ENCODE data around the gene LRRC37A3. TPM values are rescaled to one million over a fixed set of nuclear protein-coding genes. Genes with fewer than 3 reads are reported as not detected.
"Not testable (repeated sequence)": the region's sequence is repeated elsewhere in the genome, so short reads cannot be mapped to it uniquely, and the experiment has no call there.

LRRC37A3 gene
- total and polyA plus RNA-seq, 12 donors: 1.4 to 19.1 (median 5.9) TPM

DNA sequence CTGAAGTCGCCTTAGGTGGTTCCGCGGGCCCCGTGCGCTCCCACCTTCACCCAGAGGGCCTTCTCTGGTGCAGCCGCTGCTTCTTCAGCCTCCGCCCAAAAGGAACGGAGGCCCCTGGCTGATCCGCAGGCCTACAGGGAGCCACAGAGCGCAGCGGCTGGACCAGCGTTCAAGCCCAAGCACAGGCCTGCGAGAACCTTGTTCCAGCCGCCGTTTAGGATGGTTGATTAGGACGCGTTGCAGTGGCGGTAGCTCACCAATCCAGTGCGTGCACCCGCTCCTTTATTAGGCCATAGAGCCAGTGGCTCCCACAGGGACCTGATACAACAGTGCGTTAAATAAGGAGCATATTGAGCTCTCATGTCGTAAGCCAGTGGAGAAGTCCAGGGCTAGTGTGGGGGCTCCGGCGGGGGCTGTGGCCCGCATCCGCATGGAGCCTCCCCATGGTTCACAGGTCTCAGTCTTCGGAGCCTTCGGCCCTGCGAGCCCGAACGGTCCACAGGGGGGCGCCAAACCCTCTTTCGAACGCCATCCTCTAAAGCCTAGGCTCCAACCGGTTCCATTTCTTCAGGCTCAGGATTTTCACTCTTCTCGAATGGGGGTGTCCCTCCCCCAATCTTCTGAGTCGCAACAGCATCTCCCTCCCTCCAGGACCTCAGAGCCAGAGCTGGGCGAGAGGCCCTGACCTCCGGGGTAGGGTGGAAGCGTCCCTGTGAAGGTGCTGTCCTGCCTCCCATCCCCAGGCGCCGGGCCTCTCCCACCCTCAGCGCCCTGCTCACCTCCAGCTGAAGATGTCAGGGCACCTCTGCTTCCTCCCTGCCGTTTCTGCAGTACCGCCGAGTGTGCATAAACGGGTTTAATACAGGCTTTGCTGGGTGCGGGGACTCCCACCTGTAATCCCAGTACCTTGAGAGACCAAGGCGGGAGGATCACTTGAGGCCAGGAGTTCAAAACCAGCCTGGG is 71.5 kb downstream of the LRRC37A3 start:
- H3K27me3 ChIP-seq; H3K36me3 ChIP-seq (replicated peaks in 1 of 2); H3K4me1 ChIP-seq (replicated peaks in 1 of 2); intact Hi-C loops (cut with DNase I); H3K27ac ChIP-seq; H3K9me3 ChIP-seq (replicated peaks in 1 of 3); H3K4me3 ChIP-seq: not testable (repeated sequence)
- WGBS, 4 donors: 45 to 55% (median 50%) methylated on average over 15 to 47 of the region's 49 CpGs
- TF ChIP-seq, protein P1, sequence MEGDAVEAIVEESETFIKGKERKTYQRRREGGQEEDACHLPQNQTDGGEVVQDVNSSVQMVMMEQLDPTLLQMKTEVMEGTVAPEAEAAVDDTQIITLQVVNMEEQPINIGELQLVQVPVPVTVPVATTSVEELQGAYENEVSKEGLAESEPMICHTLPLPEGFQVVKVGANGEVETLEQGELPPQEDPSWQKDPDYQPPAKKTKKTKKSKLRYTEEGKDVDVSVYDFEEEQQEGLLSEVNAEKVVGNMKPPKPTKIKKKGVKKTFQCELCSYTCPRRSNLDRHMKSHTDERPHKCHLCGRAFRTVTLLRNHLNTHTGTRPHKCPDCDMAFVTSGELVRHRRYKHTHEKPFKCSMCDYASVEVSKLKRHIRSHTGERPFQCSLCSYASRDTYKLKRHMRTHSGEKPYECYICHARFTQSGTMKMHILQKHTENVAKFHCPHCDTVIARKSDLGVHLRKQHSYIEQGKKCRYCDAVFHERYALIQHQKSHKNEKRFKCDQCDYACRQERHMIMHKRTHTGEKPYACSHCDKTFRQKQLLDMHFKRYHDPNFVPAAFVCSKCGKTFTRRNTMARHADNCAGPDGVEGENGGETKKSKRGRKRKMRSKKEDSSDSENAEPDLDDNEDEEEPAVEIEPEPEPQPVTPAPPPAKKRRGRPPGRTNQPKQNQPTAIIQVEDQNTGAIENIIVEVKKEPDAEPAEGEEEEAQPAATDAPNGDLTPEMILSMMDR (IDR thresholded peaks at IDR 0.05): peak; percentile 37 to 67 (median 54)
- peak; percentile 49 to 88 (median 71) for DNase-seq

DNA sequence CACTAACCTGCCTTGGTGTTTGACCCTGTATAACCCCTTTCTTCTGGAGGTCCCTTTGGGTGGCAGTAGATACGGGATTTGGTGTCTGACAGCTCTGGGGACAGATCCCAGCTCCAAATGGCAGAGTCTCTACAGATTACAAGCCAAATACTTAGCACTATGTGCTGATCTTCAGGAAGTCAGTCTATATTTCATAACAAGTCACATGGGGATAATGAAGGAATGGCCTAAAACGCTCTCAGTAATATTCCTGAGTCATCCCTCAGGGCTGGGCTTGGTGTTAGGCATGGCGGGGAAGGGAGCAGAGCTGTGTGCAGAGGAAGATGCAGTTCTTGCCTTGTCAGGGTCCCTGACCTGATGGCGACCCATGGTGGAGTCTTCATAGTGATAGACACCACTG is 72.4 kb downstream of the LRRC37A3 start:
- WGBS, 4 donors: 20 to 67% (median 58%) methylated on average over 1 to 3 of the region's 4 CpGs
- intact Hi-C loops (cut with DNase I); H3K27ac ChIP-seq; H3K4me3 ChIP-seq; H3K4me1 ChIP-seq (replicated peaks in 1 of 2); H3K27me3 ChIP-seq; H3K36me3 ChIP-seq (replicated peaks in 1 of 2); H3K9me3 ChIP-seq (replicated peaks in 1 of 3): not testable (repeated sequence)
- peak in 3 of 7 donors; percentile 28 to 42 (median 38) for DNase-seq

DNA sequence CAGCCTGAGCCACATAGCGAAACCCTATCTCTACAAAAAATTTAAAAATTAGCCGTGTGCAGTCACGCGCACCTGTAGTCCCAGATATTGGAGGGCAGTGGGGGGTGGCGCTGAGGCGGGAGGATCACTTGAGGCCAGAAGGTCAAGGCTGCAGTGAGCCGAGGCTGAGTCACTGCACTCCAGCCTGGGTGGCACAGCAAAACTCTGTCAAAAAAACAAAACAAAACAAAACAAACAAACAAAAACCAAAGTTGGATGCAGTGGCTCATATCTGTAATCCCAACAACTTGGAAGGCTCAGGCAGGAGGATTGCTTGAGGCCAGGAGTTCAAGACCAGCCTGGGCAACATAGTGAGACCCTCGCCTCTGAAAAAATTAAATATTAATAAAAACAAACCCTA is 75.4 kb downstream of the LRRC37A3 start:
- DNase-seq: peak in 5 of 7 donors; percentile 35 to 56 (median 50)
- H3K36me3 ChIP-seq (replicated peaks in 1 of 2); H3K9me3 ChIP-seq (replicated peaks in 1 of 3); H3K4me1 ChIP-seq (replicated peaks in 1 of 2); intact Hi-C loops (cut with DNase I); H3K27me3 ChIP-seq; H3K27ac ChIP-seq; H3K4me3 ChIP-seq: not testable (repeated sequence)
- 53 to 60% (median 57%) methylated on average over 7 to 8 of the region's 8 CpGs for WGBS, 4 donors

DNA sequence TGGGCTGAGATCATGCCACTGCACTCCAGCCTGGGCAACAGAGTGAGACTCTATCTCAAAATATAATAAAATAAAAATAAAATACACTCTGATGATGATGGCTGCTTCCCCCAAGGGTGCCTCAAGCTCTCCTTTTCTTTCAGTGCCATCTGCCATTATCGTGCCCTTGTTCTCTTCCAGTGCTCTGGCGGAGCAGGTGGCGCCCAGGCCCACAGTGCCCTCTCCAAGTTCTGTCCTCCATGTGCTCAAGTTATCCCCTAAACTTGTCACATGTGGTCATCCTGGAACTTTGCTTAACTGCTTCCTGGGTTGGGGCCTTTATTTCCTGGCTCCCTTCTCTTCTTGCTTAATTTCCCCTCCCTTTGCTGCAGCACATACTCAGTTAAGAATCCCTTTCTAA is 76.4 kb downstream of the LRRC37A3 start:
- H3K27ac ChIP-seq; H3K36me3 ChIP-seq (replicated peaks in 1 of 2); H3K4me1 ChIP-seq (replicated peaks in 1 of 2); H3K27me3 ChIP-seq; DNase-seq; H3K9me3 ChIP-seq (replicated peaks in 1 of 3); intact Hi-C loops (cut with DNase I); H3K4me3 ChIP-seq: not testable (repeated sequence)
- 97 to 100% (median 97%) methylated on average over 3 of the region's 3 CpGs for WGBS, 4 donors

DNA sequence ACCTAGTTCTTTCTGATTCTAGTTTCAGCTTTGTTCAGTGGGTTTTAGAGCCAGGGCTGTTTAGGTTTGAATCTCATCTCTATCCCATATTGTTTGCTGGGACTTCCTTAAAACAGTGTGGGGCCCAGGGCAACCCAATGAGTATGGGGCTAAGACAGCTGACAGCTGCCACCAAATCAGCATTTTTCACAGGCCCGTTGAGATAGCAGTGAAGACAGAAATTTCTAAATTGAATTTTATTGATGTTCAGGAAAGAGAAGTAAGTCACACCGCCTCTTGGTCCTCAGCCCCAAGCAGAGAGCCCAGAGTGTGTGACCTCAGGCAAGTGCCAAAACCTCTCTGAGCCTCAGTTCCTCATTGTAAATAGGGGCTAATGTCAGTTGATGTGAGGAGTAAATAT is 78.3 kb downstream of the LRRC37A3 start:
- H3K4me1 ChIP-seq (replicated peaks in 1 of 2); H3K9me3 ChIP-seq (replicated peaks in 1 of 3); intact Hi-C loops (cut with DNase I); H3K27me3 ChIP-seq; H3K36me3 ChIP-seq (replicated peaks in 1 of 2); H3K4me3 ChIP-seq; H3K27ac ChIP-seq: not testable (repeated sequence)
- 52 to 73% (median 58%) methylated on average over 2 of the region's 2 CpGs for WGBS, 4 donors
- DNase-seq: peak in 1 of 7 donors; percentile 15

DNA sequence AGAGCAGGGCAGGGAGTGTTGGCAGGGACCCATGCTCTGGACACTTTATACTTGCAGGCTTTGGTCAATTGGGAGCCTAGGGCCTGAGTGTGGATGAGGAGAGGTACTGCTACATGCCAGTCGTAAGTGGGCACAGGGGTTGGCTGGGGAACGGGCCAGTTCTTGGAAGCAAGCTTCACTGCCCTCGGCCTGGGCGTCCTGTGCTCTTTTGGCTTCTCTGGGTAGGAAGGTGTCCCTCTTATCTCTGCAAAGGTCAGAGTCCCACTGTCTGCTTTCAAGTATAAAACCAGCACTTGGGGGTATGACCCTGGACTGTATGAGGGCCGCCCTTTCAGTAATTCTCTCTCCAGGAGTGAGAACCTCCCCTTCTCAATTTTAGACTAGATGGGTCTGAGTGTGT is 80.8 kb downstream of the LRRC37A3 start:
- H3K27ac ChIP-seq; H3K36me3 ChIP-seq (replicated peaks in 1 of 2); H3K9me3 ChIP-seq (replicated peaks in 1 of 3); DNase-seq; H3K27me3 ChIP-seq; H3K4me3 ChIP-seq; intact Hi-C loops (cut with DNase I); H3K4me1 ChIP-seq (replicated peaks in 1 of 2): not testable (repeated sequence)
- whole genome bisulfite sequencing, 4 donors: 57 to 72% (median 65%) methylated on average over 3 to 5 of the region's 5 CpGs

Measured in adrenal gland (tissue), 12 donors.